ENCODE results near the gene CCDC92B.

DNA sequence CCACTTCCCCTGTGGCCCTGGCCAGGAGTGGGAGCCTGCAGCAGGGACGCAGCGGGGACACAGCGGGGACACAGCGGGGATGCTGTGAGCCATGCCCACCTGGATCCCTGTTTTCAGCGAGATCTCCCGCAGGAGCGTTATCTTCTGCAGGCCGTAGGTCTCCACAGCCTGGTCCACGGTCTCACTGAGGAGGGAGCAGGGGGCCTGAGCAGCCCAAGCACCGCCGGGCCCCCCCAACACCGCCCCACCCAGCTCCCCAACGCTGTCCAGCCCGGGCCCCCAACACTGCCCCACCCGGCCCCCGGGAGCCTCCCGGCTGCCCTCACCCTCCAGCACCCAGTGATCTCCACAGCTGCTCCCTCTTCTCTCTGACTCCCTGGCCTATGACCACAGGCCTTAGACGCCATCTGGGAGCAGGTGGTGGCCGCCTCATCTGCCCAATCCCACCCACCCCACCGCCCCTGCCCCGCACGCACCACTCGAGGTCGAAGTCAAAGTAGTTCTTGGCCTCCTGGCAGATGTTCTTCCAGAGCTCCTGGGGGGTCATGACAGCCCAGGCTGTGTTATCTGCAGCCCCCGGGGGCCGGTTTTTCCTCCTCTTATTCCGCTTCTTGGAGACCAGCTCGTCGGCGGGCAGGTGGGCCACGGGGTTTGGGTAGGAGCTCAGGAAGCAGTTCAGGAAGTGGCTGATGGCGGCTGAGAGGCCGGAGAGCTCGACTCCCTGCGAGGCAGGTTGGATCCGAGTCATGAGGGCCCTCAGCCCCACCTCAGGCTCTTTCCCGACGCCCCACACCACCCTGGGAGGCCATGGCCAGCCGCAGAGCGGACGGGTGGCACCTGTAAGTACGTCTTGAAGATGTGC is 54.8 kb downstream of the CCDC92B start:
- TF ChIP-seq POLR2A (IDR thresholded peaks at IDR 0.05; ENCODE audit: low read length) (no peak), GATA1 (IDR thresholded peaks at IDR 0.05; ENCODE audit: low read depth, low read length) (no peak)

Measured in erythroblast (primary cell).